D721Med (cell line): ENCODE results near the gene BEGAIN.

Experiments
- DNase-seq: peaks from one replicate; pipeline ENCODE4 v3.0.0; 2011; ENCODE audit warnings: low spot score; ENCODE audit not compliant: insufficient read length
- FAIRE-seq: peaks from 2 replicates; lab custom pipeline; 2011; peaks lifted over from hg19 to GRCh38; lab: Jason Lieb, UNC
- TF ChIP-seq, protein P1 (sequence below): IDR thresholded peaks from 2 replicates; pipeline ENCODE4 v1.5.1; 2012; ENCODE audit warnings: mild to moderate bottlenecking, control low read depth; ENCODE audit not compliant: insufficient read depth; ENCODE audit errors: missing control alignments

BEGAIN gene

GRCh38 chr14:100548295-100548655, 38.9 kb downstream of the BEGAIN start:
- TF ChIP-seq, protein P1, sequence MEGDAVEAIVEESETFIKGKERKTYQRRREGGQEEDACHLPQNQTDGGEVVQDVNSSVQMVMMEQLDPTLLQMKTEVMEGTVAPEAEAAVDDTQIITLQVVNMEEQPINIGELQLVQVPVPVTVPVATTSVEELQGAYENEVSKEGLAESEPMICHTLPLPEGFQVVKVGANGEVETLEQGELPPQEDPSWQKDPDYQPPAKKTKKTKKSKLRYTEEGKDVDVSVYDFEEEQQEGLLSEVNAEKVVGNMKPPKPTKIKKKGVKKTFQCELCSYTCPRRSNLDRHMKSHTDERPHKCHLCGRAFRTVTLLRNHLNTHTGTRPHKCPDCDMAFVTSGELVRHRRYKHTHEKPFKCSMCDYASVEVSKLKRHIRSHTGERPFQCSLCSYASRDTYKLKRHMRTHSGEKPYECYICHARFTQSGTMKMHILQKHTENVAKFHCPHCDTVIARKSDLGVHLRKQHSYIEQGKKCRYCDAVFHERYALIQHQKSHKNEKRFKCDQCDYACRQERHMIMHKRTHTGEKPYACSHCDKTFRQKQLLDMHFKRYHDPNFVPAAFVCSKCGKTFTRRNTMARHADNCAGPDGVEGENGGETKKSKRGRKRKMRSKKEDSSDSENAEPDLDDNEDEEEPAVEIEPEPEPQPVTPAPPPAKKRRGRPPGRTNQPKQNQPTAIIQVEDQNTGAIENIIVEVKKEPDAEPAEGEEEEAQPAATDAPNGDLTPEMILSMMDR: no peak
- FAIRE-seq (no peak), DNase-seq (no peak)

GRCh38 chr14:100547633-100548294, 39.5 kb downstream of the BEGAIN start:
- FAIRE-seq: no peak
- TF ChIP-seq, protein P1: no peak
- no peak for DNase-seq

GRCh38 chr14:100546051-100546443, 41.2 kb downstream of the BEGAIN start:
- TF ChIP-seq, protein P1: no peak

GRCh38 chr14:100545359-100545758, 41.9 kb downstream of the BEGAIN start:
- DNase-seq: no peak
- TF ChIP-seq, protein P1: no peak
- FAIRE-seq: no peak

More at GRCh38 chr14:100546051-100546443, 41.2 kb downstream of the BEGAIN start:
- DNase-seq: peak; percentile 86
- no peak for FAIRE-seq

DNA sequence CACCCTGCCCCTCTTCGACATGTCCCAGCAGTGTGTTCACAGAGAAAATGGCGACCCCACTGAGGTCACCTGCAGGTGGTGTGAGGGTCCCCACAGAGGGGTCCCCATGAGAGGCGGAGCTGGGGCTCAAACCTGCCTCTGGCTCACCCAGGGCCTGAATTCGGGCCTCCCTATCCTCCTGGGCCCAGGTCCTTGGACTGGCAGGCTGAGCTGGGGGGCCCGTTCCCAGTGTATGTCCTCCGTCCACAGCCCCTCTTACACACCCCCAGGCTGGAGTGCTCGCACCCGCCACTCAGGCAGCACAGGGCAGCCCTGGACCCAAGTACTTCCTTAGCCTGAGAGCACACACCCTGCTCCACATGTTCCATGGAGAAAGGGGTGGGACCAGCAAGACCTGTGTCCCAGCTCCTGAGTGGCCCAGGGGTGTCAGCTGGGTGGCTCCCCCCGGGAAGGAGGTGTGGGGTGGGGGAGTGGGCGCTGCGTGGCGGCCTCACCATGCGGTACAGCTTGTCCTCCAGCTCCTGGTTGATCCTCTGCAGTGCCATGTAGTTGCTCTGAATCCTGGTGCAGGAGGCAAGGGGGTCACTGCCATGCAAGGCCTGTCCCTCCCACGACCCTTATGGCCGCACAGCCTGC, 42.6 kb downstream of the BEGAIN start:
- DNase-seq: no peak
- TF ChIP-seq, protein P1: no peak
- FAIRE-seq: no peak

DNA sequence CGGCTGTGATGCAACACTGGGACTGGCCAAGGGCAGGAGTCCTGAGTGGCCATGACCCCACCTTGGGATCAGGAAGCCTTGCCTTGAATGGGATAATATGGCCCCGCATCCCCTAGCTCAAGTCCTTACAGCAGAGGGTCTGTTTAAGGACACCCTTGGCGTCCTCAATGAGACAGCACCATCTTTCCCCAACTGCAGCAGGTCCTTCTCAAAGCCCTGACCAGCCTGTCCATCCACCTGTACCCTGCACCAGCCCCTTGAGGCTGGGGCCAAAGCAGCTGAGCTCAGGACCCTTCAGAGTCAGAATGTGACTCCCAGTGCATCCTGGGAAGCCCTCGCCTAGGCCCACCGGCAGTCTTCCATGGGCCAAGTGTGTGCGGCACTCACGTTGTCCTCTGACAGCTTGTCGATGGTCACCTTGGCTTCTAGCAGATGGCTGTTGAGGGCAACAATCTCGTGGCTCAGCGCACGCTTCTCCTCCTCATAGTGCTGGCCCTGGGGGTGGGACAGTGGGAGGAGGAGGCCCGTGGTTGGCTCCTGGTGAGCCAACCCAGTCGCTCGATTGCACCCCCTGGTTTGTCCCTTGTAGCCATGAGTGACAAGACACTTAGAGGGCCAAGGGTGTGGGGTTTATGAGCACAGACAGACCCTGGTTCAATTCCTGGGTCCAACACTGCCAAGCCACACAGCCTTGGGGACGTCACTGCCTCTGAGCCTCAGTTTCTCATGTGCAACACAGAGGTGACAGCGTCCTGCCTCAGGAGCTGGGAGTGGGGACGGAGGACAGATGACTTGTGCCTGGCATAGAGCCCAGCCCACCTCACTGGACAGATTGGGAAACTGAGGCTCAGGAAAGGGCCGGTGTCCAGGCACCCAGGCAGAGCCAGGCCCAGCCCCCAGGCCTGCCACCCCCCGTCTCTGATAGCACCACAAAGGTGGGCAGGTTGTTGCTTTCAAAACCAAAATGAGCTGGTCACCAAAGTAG, 43.5 kb downstream of the BEGAIN start:
- DNase-seq (no peak), FAIRE-seq (no peak)
- TF ChIP-seq, protein P1: no peak
